HepG2 (cell line): ENCODE data around the gene ARHGAP23. TPM values are rescaled to one million over a fixed set of nuclear protein-coding genes. Genes with fewer than 3 reads are reported as not detected.

Experiments used
- ARNT ChIP-seq: fragments of 450-650 bp; IDR thresholded peaks from 2 replicates; pipeline ENCODE4 v1.6.1; 2017
- BRD4 ChIP-seq: sonication (generic); formaldehyde crosslinking; IDR thresholded peaks from 2 replicates; pipeline ENCODE4 v1.4.0; 2020; ENCODE audit warnings: missing genetic modification reagents
- CCDC6 ChIP-seq: sonication (generic); formaldehyde crosslinking; IDR thresholded peaks from 2 replicates; pipeline ENCODE4 v1.8.1; 2022; ENCODE audit warnings: mild to moderate bottlenecking, missing genetic modification reagents, moderate library complexity
- ELF1 ChIP-seq: sonication (generic); formaldehyde crosslinking; IDR thresholded peaks from 2 replicates; pipeline ENCODE4 v1.4.0; 2020; ENCODE audit warnings: missing genetic modification reagents
- FOXA3 ChIP-seq: IDR thresholded peaks from 2 replicates; pipeline ENCODE4 v1.6.1; 2016; ENCODE audit warnings: missing genetic modification reagents, missing compliant biosample characterization
- FOXJ3 ChIP-seq: sonication (generic); formaldehyde crosslinking; IDR thresholded peaks from 2 replicates; pipeline ENCODE4 v1.4.0; 2020; ENCODE audit warnings: missing genetic modification reagents, mild to moderate bottlenecking, borderline replicate concordance
- HCFC1 ChIP-seq: fragments of 150-350 bp; IDR thresholded peaks from 2 replicates; pipeline ENCODE4 v1.6.1; 2014; ENCODE audit warnings: low read depth, low read length
- HNF4G ChIP-seq, 2 experiments: sonication (generic) in 1 of 2; formaldehyde crosslinking in 1 of 2; IDR thresholded peaks; 2 replicates each; pipeline versions ENCODE4 v1.4.0 to v1.6.1; 2011 to 2020; ENCODE audit warnings: borderline replicate concordance in 2 of 2, low read depth in 2 of 2, mild to moderate bottlenecking in 2 of 2, low read length in 1 of 2, missing genetic modification reagents in 1 of 2, moderate library complexity in 1 of 2
- HNRNPK ChIP-seq: fragments of 200-400 bp; formaldehyde crosslinking; IDR thresholded peaks from 2 replicates; pipeline ENCODE4 v1.6.1; 2018; ENCODE audit warnings: low read length, low read depth, moderate library complexity, mild to moderate bottlenecking; ENCODE audit not compliant: poor library complexity, severe bottlenecking
- JUNB ChIP-seq: sonication (generic); formaldehyde crosslinking; IDR thresholded peaks from 2 replicates; pipeline ENCODE4 v1.8.0; 2022; ENCODE audit warnings: missing genetic modification reagents, mild to moderate bottlenecking, borderline replicate concordance
- MTA1 ChIP-seq: sonication (generic); formaldehyde crosslinking; IDR thresholded peaks from 2 replicates; pipeline ENCODE4 v1.4.0; 2020; ENCODE audit warnings: missing genetic modification reagents, mild to moderate bottlenecking, borderline replicate concordance
- MXI1 ChIP-seq: IDR thresholded peaks from 3 replicates; pipeline ENCODE4 v1.6.1; 2012; ENCODE audit warnings: low read depth, low read length, inconsistent platforms, borderline replicate concordance
- NFRKB ChIP-seq: fragments of 450-650 bp; IDR thresholded peaks from 2 replicates; pipeline ENCODE4 v1.6.1; 2017
- REL ChIP-seq: sonication (generic); formaldehyde crosslinking; conservative IDR thresholded peaks from 2 replicates; pipeline ENCODE4 v1.8.0; 2022; ENCODE audit warnings: mild to moderate bottlenecking, missing genetic modification reagents, moderate library complexity
- TBX2 ChIP-seq: sonication (generic); formaldehyde crosslinking; IDR thresholded peaks from 2 replicates; pipeline ENCODE4 v1.5.0; 2020; ENCODE audit warnings: missing genetic modification reagents, mild to moderate bottlenecking, borderline replicate concordance
- TP53 ChIP-seq: sonication (generic); formaldehyde crosslinking; conservative IDR thresholded peaks from 2 replicates; pipeline ENCODE4 v1.4.0; 2020; ENCODE audit warnings: missing genetic modification reagents
- ZNF124 ChIP-seq: sonication (generic); formaldehyde crosslinking; IDR thresholded peaks from 2 replicates; pipeline ENCODE4 v1.4.0; 2020; ENCODE audit warnings: missing genetic modification reagents
- ZNF232 ChIP-seq: sonication (generic); formaldehyde crosslinking; IDR thresholded peaks from 2 replicates; pipeline ENCODE4 v1.4.0; 2020; ENCODE audit warnings: missing genetic modification reagents, borderline replicate concordance
- ZNF260 ChIP-seq: sonication (generic); formaldehyde crosslinking; IDR thresholded peaks from 2 replicates; pipeline ENCODE4 v1.4.0; 2020; ENCODE audit warnings: missing genetic modification reagents, low read depth, mild to moderate bottlenecking, borderline replicate concordance
- ZNF34 ChIP-seq: sonication (generic); formaldehyde crosslinking; IDR thresholded peaks from 2 replicates; pipeline ENCODE4 v1.4.0; 2020; ENCODE audit warnings: mild to moderate bottlenecking, missing genetic modification reagents, borderline replicate concordance
- ZNF614 ChIP-seq: IDR thresholded peaks from 2 replicates; pipeline ENCODE4 v1.6.1; 2018; ENCODE audit warnings: missing biosample characterization, missing genetic modification reagents, inconsistent platforms, borderline replicate concordance
- polyA plus RNA-seq, 8 experiments: library from polyadenylated mRNA; depleted of rRNA in 3 of 8; stranded (reverse) in 7 of 8; unstranded in 1 of 8; fragments of >200 nt; fragmentation: Illumina TruSeq in 4 of 8; extraction: Trizol in 4 of 8; gene quantifications; 2 replicates each; pipeline versions ENCODE4 v1.2.1 to v1.2.3, GENCODE V29; 2011 to 2016; ENCODE audit warnings: low read depth in 4 of 8, missing spikeins in 1 of 8, mixed read lengths in 1 of 8; ENCODE audit not compliant: insufficient read depth in 1 of 8
- total RNA-seq, 5 experiments: library from RNA; depleted of rRNA; stranded (reverse); fragments of >200 nt; fragmentation: Illumina TruSeq; extraction: Trizol; gene quantifications; 2 replicates each; pipeline ENCODE4 v1.2.3, GENCODE V29; 2016; ENCODE audit warnings: low read depth in 1 of 5
- TF ChIP-seq, protein P1 (sequence below): fragments of 450-650 bp; IDR thresholded peaks from 2 replicates; pipeline ENCODE4 v1.6.1; 2017; ENCODE audit warnings: mild to moderate bottlenecking
- TF ChIP-seq, protein P2 (sequence below): sonication (generic); formaldehyde crosslinking; IDR thresholded peaks from 2 replicates; pipeline ENCODE4 v1.4.0; 2020; ENCODE audit warnings: missing genetic modification reagents, borderline replicate concordance

Gene ARHGAP23
- total and polyA plus RNA-seq, 2 of the 13 experiments (the other 11 are each of a cell fraction or from before 2014, with no cell fraction given): 0.03 TPM; not detected in 1

DNA sequence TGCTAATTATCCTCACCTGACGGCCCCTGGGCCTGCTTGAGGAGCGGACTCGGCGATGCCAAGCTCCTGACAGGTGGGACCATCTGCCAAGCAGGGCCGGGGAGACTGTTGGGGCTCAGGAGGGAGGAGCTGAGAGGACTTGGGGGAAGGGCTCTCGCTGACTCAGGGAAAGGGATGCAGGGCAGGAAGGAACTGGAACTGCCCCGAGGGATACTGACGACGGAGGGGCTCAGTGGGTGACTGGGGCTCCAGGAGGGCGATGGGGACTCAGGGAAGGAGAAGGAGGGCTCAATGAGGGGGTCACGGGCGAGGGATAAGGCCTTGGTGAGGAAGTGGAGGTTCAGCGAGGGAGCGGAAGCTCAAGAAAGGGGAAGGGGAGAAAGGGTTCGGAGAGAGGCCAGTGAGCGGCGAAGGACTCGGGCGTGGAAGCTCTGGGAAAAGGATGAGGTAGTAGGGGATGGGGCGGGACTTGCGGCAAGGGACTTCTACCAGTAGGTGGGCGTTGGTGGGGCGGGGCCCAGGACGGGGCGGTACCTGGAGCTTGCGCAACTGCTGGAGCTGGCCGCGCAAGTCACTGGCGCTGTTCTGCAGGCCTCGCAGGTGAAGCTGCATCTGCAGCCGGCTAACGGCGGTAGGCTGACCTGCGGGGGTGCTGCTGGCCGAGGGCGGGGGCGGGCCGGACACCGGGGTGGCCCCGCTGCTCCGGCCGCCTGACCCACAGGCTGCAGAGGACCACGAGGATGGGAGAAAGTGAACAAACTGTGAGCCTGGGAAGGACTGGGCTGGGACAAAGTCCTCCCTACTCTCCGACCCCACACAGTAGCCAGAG lies 131.0 kb downstream of the ARHGAP23 start (continued):
- TF ChIP-seq, protein P1, sequence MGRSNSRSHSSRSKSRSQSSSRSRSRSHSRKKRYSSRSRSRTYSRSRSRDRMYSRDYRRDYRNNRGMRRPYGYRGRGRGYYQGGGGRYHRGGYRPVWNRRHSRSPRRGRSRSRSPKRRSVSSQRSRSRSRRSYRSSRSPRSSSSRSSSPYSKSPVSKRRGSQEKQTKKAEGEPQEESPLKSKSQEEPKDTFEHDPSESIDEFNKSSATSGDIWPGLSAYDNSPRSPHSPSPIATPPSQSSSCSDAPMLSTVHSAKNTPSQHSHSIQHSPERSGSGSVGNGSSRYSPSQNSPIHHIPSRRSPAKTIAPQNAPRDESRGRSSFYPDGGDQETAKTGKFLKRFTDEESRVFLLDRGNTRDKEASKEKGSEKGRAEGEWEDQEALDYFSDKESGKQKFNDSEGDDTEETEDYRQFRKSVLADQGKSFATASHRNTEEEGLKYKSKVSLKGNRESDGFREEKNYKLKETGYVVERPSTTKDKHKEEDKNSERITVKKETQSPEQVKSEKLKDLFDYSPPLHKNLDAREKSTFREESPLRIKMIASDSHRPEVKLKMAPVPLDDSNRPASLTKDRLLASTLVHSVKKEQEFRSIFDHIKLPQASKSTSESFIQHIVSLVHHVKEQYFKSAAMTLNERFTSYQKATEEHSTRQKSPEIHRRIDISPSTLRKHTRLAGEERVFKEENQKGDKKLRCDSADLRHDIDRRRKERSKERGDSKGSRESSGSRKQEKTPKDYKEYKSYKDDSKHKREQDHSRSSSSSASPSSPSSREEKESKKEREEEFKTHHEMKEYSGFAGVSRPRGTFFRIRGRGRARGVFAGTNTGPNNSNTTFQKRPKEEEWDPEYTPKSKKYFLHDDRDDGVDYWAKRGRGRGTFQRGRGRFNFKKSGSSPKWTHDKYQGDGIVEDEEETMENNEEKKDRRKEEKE: no peak
- no peak for TF ChIP-seq ZNF260 (CRISPR knock-in tag)
- peak; percentile 28; the same call in 1 of the 2 replicates for TF ChIP-seq HNF4G (IDR thresholded peaks at IDR 0.05; ENCODE audit: borderline replicate concordance, low read depth, low read length)
- no peak; the same call in 1 of the 2 replicates for TF ChIP-seq HNF4G (CRISPR knock-in tag; IDR thresholded peaks at IDR 0.05; ENCODE audit: borderline replicate concordance, low read depth)
- no peak for TF ChIP-seq HCFC1
- TF ChIP-seq ZNF124 (CRISPR knock-in tag): peak; percentile 62; the same call in 1 of the 2 replicates
- no peak for TF ChIP-seq BRD4 (CRISPR knock-in tag)
- peak; percentile 24; the same call in 1 of the 3 replicates for TF ChIP-seq MXI1
- TF ChIP-seq NFRKB: no peak
- TF ChIP-seq, protein P2, sequence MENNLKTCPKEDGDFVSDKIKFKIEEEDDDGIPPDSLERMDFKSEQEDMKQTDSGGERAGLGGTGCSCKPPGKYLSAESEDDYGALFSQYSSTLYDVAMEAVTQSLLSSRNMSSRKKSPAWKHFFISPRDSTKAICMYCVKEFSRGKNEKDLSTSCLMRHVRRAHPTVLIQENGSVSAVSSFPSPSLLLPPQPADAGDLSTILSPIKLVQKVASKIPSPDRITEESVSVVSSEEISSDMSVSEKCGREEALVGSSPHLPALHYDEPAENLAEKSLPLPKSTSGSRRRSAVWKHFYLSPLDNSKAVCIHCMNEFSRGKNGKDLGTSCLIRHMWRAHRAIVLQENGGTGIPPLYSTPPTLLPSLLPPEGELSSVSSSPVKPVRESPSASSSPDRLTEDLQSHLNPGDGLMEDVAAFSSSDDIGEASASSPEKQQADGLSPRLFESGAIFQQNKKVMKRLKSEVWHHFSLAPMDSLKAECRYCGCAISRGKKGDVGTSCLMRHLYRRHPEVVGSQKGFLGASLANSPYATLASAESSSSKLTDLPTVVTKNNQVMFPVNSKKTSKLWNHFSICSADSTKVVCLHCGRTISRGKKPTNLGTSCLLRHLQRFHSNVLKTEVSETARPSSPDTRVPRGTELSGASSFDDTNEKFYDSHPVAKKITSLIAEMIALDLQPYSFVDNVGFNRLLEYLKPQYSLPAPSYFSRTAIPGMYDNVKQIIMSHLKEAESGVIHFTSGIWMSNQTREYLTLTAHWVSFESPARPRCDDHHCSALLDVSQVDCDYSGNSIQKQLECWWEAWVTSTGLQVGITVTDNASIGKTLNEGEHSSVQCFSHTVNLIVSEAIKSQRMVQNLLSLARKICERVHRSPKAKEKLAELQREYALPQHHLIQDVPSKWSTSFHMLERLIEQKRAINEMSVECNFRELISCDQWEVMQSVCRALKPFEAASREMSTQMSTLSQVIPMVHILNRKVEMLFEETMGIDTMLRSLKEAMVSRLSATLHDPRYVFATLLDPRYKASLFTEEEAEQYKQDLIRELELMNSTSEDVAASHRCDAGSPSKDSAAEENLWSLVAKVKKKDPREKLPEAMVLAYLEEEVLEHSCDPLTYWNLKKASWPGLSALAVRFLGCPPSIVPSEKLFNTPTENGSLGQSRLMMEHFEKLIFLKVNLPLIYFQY (CRISPR knock-in tag): no peak
- peak; percentile 79; the same call in 1 of the 2 replicates for TF ChIP-seq CCDC6 (CRISPR knock-in tag)
- no peak for TF ChIP-seq TBX2 (CRISPR knock-in tag)
- TF ChIP-seq ZNF34 (CRISPR knock-in tag): no peak
- TF ChIP-seq ZNF232 (CRISPR knock-in tag): 0 out of 2 replicates have a peak, but pooled peaks have one; percentile 55
- TF ChIP-seq ARNT: 0 out of 2 replicates have a peak, but pooled peaks have one; percentile 23
- no peak for TF ChIP-seq TP53
- TF ChIP-seq FOXA3 (CRISPR knock-in tag): peak; percentile 44; the same call in 1 of the 2 replicates
- TF ChIP-seq HNRNPK: peak; percentile 82
- peak; percentile 59; the same call in 1 of the 2 replicates for TF ChIP-seq REL (CRISPR knock-in tag)
- TF ChIP-seq ZNF614: no peak
- TF ChIP-seq MTA1 (CRISPR knock-in tag): 0 out of 2 replicates have a peak, but pooled peaks have one; percentile 63
- TF ChIP-seq ELF1 (CRISPR knock-in tag): no peak
- peak; percentile 39; the same call in 1 of the 2 replicates for TF ChIP-seq JUNB (CRISPR knock-in tag)
- no peak for TF ChIP-seq FOXJ3 (CRISPR knock-in tag)
